OCI-LY7 (cell line): ENCODE measurements around the gene KDM2B. TPM values are rescaled to one million over a fixed set of nuclear protein-coding genes. Genes with fewer than 3 reads are reported as not detected.

ENCODE experiments used
- BruUV-seq: library from RNA; stranded (reverse); fragments of 400-500 nt; replicated peaks from 2 replicates; lab custom pipeline; 2021; lab: Mats Ljungman, UMichigan
- CTCF ChIA-PET: fragments of 300-600 bp; sonication (Branson Sonifier 250); formaldehyde crosslinking; loops from one replicate; lab custom pipeline; 2022; ENCODE audit warnings: antibody characterized with exemption; ENCODE audit not compliant: unreplicated experiment; lab: Charles Lee
- POLR2A ChIA-PET: fragments of 300-600 bp; sonication (Branson Sonifier 250); formaldehyde crosslinking; loops from one replicate; lab custom pipeline; 2022; ENCODE audit warnings: antibody characterized with exemption; lab: Charles Lee
- DNase-seq: peaks from one replicate; pipeline ENCODE4 v3.0.0-alpha.2; 2015; ENCODE audit warnings: low spot score
- H2AFZ ChIP-seq: fragments of 200-600 bp; sonication (generic), shearing (Covaris generic); 2 replicates; pipeline ENCODE4 v1.6.1; 2014; ENCODE audit warnings: mild to moderate bottlenecking, antibody characterized with exemption, low read length, moderate library complexity
- H3K27ac ChIP-seq: fragments of 200-600 bp; sonication (generic); 2 replicates; pipeline ENCODE4 v1.5.1; 2014; ENCODE audit warnings: mixed run types, low read depth, mild to moderate bottlenecking, moderate library complexity, low read length, inconsistent platforms; ENCODE audit not compliant: poor library complexity, severe bottlenecking
- H3K36me3 ChIP-seq: fragments of 200-600 bp; sonication (generic); 2 replicates; pipeline ENCODE4 v1.6.1; 2014; ENCODE audit warnings: mild to moderate bottlenecking, antibody characterized with exemption, low read length, moderate library complexity, mixed read lengths; ENCODE audit not compliant: insufficient read depth
- H3K4me1 ChIP-seq: fragments of 200-600 bp; sonication (generic); 2 replicates; pipeline ENCODE4 v1.5.1; 2014; ENCODE audit warnings: mild to moderate bottlenecking, low read length; ENCODE audit not compliant: insufficient read depth, poor library complexity, severe bottlenecking
- H3K4me2 ChIP-seq: fragments of 200-600 bp; sonication (generic); 2 replicates; pipeline ENCODE4 v1.6.1; 2014; ENCODE audit warnings: mild to moderate bottlenecking, low read length
- H3K4me3 ChIP-seq: fragments of 200-600 bp; sonication (generic); 2 replicates; pipeline ENCODE4 v1.5.1; 2014; ENCODE audit warnings: mild to moderate bottlenecking, low read depth, low read length; ENCODE audit not compliant: poor library complexity, severe bottlenecking
- H3K79me2 ChIP-seq: fragments of 200-600 bp; sonication (generic); 2 replicates; pipeline ENCODE4 v1.6.1; 2016; ENCODE audit warnings: low read depth, mild to moderate bottlenecking, low read length, moderate library complexity, mixed read lengths; ENCODE audit not compliant: insufficient read depth
- H3K9me2 ChIP-seq: fragments of 200-600 bp; sonication (generic); 2 replicates; pipeline ENCODE4 v1.6.1; 2016; ENCODE audit warnings: mild to moderate bottlenecking, low read length, mixed read lengths; ENCODE audit not compliant: insufficient read depth
- H3K9me3 ChIP-seq: fragments of 200-600 bp; sonication (generic); 2 replicates; pipeline ENCODE4 v1.6.1; 2014; ENCODE audit warnings: mild to moderate bottlenecking, mixed run types, low read length, mixed read lengths
- H4K20me1 ChIP-seq: fragments of 200-600 bp; sonication (generic); 2 replicates; pipeline ENCODE4 v1.6.1; 2014; ENCODE audit warnings: mild to moderate bottlenecking, antibody characterized with exemption, low read length, moderate library complexity, mixed read lengths; ENCODE audit not compliant: insufficient read depth
- EZH2phosphoT487 ChIP-seq: fragments of 200-600 bp; sonication (generic); IDR thresholded peaks from 2 replicates; pipeline ENCODE4 v1.6.1; 2018; ENCODE audit warnings: low read depth, borderline replicate concordance, mild to moderate bottlenecking, mixed run types, antibody characterized with exemption, low read length, moderate library complexity, mixed read lengths
- intact Hi-C: fragments of 100-400 bp; cut with micrococcal nuclease; formaldehyde crosslinking; loops from one replicate; pipeline ENCODE4 v1.10.0; 2022; ENCODE audit not compliant: unreplicated experiment
- total RNA-seq, 2 experiments: library from RNA; depleted of rRNA in 1 of 2; stranded (reverse); fragments of >200 nt in 1 of 2; shearing (Covaris generic) in 1 of 2; gene quantifications; 2 replicates each; pipeline ENCODE4 v1.2.3, GENCODE V29; 2014 to 2022
- TF ChIP-seq, protein P1 (sequence below): fragments of 200-600 bp; sonication (generic); conservative IDR thresholded peaks from 2 replicates; pipeline ENCODE4 v1.5.1; 2014; ENCODE audit warnings: mild to moderate bottlenecking, antibody characterized with exemption, low read length, moderate library complexity, mixed read lengths

KDM2B gene
- total RNA-seq, 2 experiments from 2014 or later = 78.5 to 88.0 TPM

GRCh38 chr12:121574025-121574424 is 6.8 kb downstream of the KDM2B start:
- Histone ChIP-seq H3K36me3 (peaks cover 14% of the 10 kb centered on the region; the same call in 1 of the 2 replicates), H3K79me2 (no peaks in the 10 kb centered on the region), H3K4me3 (no peak overlapping the region), H2AFZ (no peak overlapping the region), H4K20me1 (no peaks in the 10 kb centered on the region), H3K27ac (no peak overlapping the region), H3K9me2 (no peaks in the 10 kb centered on the region), H3K4me1 (peaks cover 7% of the 10 kb centered on the region), H3K9me3 (no peaks in the 10 kb centered on the region), H3K4me2 (no peak overlapping the region)
- intact Hi-C loops = no loop called here
- CTCF ChIA-PET = no interaction called here
- no peak for DNase-seq
- POLR2A ChIA-PET = interaction anchor here (0.5 to 1.1 kb wide), 2 partner anchors 33 to 35 kb away, joined by 4 to 7 read pairs; no protein-coding TSS in a partner anchor
- no TSS peak for BruUV-seq
- TF ChIP-seq, protein P1, sequence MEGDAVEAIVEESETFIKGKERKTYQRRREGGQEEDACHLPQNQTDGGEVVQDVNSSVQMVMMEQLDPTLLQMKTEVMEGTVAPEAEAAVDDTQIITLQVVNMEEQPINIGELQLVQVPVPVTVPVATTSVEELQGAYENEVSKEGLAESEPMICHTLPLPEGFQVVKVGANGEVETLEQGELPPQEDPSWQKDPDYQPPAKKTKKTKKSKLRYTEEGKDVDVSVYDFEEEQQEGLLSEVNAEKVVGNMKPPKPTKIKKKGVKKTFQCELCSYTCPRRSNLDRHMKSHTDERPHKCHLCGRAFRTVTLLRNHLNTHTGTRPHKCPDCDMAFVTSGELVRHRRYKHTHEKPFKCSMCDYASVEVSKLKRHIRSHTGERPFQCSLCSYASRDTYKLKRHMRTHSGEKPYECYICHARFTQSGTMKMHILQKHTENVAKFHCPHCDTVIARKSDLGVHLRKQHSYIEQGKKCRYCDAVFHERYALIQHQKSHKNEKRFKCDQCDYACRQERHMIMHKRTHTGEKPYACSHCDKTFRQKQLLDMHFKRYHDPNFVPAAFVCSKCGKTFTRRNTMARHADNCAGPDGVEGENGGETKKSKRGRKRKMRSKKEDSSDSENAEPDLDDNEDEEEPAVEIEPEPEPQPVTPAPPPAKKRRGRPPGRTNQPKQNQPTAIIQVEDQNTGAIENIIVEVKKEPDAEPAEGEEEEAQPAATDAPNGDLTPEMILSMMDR = no peak
- no peak for TF ChIP-seq EZH2phosphoT487

GRCh38 chr12:121571920-121572319 is 8.9 kb downstream of the KDM2B start:
- TF ChIP-seq EZH2phosphoT487 = no peak
- TF ChIP-seq, protein P1 = no peak
- intact Hi-C loops = no loop called here
- Histone ChIP-seq H3K9me2 (no peaks in the 10 kb centered on the region), H3K4me1 (peaks cover 14% of the 10 kb centered on the region), H3K4me3 (no peak overlapping the region), H4K20me1 (no peaks in the 10 kb centered on the region), H3K4me2 (no peak overlapping the region), H3K9me3 (no peaks in the 10 kb centered on the region), H3K79me2 (no peaks in the 10 kb centered on the region), H3K36me3 (peaks cover 14% of the 10 kb centered on the region; the same call in 1 of the 2 replicates), H2AFZ (no peak overlapping the region), H3K27ac (no peak overlapping the region)
- no TSS peak for BruUV-seq
- CTCF ChIA-PET = no interaction called here
- DNase-seq = no peak
- POLR2A ChIA-PET = interaction anchor here (0.6 kb wide), 3 partner anchors 15 to 20 kb away, joined by 3 read pairs; no protein-coding TSS in a partner anchor

DNA sequence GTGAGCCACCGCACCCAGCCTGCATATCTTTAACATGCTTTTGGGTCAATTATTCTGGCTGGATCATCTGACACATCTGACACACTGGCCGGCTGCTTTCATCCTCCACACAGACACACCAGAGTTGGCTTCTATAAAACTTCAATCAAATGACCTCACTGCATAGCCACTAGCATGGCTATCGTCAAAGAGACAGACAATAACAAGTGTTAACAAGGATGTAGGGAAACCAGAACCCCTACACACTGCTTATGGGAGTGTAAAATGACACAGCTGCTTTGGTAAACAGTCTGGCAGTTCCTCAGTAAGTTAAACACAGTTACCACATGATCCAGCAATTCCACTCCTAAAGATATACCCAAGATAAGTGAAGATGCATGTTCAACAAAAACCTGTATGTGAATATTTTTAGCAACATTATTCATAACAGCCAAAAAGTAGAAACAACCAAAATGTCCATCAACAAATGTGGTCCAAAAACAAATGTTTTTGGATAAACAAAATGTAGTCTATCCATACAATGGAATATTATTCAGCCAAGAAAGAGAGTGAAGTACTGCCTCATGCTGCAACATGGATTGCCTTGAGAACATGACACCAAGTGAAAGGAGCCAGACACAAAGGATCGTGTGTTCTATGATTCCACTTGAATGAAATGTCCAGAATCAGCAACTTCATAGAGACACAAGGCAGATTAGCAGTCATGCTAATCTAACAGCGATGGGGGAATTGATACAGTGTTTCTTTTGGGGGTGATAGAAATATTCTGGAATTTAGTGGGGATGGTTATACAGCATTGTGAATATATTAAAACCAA is 10.1 kb downstream of the KDM2B start:
- intact Hi-C loops = no loop called here
- CTCF ChIA-PET = no interaction called here
- H3K4me1 ChIP-seq = peaks cover 14% of the 10 kb centered on the region
- BruUV-seq = no TSS peak
- H3K9me2 ChIP-seq = no peaks in the 10 kb centered on the region
- H3K9me3 ChIP-seq = no peaks in the 10 kb centered on the region
- H3K36me3 ChIP-seq = peaks cover 14% of the 10 kb centered on the region; the same call in 1 of the 2 replicates
- TF ChIP-seq, protein P1 = no peak
- TF ChIP-seq EZH2phosphoT487 = no peak
- H4K20me1 ChIP-seq = no peaks in the 10 kb centered on the region
- H3K79me2 ChIP-seq = no peaks in the 10 kb centered on the region
- no peak overlapping the region for H3K4me3 ChIP-seq
- no peak overlapping the region for H3K4me2 ChIP-seq
- H2AFZ ChIP-seq = no peak overlapping the region
- DNase-seq = no peak
- H3K27ac ChIP-seq = no peak overlapping the region
- POLR2A ChIA-PET = no interaction called here
